ENCODE results near the gene DUSP7.
A peak's percentile ranks its signal among the peaks of the same experiment; 100 is the strongest.
"Not testable (repeated sequence)": the region's sequence is repeated elsewhere in the genome, so short reads cannot be mapped to it uniquely, and the experiment has no call there.

The DUSP7 gene

GRCh38 chr3:52046186-52046901 is 10.0 kb downstream of the DUSP7 start:
- DNase-seq = peak; percentile 95

- no peak for DNase-seq
These were observed 11.3 kb downstream of the DUSP7 start for GRCh38 chr3:52044869-52045619.

DNA sequence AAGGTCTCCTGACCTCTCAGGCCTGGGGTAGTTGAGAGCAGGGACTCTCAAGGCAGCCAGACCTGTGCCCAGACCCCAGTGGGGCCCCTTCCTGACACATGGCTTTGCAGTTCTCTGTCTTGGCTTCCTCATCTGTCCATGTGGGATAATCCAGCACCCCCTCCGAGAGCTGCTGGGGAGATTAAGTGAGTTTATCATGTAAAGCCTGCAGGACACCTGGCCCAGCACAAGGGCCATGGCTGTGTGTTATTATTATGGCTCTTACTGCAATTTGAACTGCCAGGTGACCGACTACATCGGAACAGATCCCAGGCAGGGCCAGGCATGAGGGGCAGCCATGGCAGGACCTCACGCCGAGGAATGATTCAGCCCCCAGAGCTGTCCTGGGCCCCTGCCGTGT is 12.6 kb downstream of the DUSP7 start:
- DNase-seq = no peak

- DNase-seq = not testable (repeated sequence)
These were observed 13.3 kb downstream of the DUSP7 start for GRCh38 chr3:52043039-52043438.

GRCh38 chr3:52041118-52041731 is 15.1 kb downstream of the DUSP7 start:
- DNase-seq = peak; percentile 19

DNA sequence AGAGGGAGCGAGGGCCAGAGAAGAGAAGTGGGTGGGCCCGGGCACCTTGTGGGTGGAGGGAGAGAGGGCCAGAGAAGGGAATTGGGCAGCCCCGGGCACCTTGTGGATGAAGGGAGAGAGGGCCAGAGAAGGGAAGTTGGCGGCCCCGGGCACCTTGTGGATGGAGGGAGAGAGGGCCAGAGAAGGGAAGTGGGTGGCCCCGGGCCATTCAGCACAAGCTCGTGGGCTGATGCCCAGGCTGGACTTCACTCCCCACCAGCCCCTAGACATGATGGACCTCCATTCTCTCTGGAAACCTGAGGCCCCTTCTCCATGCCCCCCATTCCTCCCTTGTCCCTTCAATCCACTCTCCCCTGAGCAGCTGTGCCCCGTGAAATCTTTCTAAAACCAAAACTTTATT is 15.8 kb downstream of the DUSP7 start:
- no peak for DNase-seq

DNA sequence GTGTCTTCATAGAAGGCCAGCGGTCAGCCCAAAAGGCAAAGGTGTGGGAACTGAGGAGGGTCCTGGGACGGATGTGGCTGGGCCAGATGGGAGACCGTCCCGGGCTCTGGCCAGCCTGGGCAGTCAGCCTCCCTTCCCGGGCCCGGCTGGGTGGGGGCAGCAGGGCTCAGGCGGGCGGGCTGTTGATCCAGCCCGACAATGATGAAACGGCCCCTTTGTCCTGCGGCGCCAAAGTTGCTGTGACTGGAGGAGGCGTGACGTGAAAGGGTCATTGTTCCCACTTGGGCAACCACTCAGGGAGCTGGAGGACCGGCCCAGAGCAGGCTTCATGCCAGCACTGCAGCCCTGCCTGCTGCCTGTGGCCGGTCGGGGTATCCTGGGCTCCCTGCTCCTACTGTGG is 16.5 kb downstream of the DUSP7 start:
- DNase-seq = no peak

GRCh38 chr3:52039426-52039825 is 16.9 kb downstream of the DUSP7 start:
- DNase-seq = no peak

- peak; percentile 25 for DNase-seq
These were observed 18.1 kb downstream of the DUSP7 start for GRCh38 chr3:52038227-52038626.

DNA sequence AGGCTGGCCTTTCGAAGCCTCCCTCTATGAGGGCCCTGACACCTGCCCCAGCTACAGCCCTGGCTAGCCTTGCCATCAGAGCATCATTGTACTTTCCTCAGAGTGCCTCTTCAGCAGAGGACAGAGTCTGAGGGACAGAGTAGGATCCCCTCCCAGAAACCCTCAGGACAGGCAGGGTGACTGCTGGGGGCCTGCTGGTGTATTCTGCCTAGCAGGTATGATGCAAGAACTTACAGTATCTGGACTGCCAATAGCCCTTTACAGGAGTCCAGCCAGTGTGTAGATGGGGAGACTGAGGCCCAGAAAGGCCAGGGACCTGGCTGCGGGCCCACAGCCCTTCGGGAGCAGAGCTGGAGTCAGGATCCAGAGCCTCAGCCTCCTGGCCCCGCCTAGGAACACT is 19.1 kb downstream of the DUSP7 start:
- no peak for DNase-seq

DNA sequence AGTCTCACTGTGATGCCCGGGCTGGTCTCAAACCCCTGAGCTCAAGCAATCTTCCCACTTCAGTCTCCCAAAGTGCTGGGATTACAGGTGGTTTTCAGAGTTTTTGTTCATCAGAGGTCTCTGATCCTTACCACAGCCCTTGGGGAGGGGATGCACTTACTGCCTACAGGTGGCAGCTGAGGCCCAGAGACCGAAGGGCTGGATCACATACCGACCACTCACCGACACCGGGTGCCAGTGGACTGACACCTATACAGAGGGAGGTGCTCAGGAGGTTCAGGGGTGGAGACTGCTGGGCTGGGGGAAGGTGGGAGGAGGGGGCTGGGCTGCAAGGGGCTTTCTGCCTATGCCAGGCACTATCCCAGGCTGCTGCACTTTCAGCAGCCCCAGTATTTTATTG is 19.5 kb downstream of the DUSP7 start:
- no peak for DNase-seq

DNA sequence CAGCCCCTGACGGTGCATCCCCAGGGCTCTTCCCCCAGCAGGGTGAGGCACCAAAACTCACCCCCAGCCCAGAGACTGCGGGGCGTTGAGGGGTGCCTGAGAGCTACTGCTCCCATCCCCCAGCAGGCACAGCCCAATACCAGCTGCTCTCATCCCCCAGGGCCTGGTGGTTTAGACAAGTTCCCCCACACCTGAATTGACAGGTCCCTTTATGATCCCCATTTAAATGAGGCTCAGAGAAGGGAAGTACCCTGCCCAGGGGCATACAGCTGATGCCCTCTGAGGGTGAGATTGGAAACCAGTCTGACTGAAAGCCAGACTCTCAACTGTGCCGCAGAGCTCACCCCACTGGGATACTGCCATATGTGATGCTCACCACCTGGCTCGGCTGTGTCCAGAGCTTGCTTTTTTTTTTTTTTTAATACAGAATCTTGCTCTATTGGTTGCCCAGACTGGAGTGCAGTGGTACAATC is 20.1 kb downstream of the DUSP7 start:
- DNase-seq = no peak

GRCh38 chr3:52034651-52035050 is 21.7 kb downstream of the DUSP7 start:
- no peak for DNase-seq

DNA sequence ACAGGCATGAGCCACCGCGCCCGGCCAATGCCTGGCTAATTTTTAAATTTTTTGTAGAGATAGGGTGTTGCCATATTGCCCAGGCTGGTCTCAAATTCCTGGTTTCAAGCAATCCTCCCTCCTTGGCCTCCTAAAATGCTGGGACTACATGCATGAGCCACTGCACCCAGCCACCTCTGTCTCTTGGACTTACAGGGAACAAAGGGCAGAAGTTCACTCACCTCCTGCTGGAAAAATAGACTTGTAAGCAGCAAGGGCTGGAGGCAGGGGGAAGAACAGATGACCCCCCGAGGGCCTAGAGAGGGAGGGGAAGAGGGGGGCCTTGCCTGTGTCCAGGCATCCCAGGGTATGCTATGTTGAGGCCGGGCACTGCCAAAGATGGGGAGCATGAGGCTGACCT is 22.2 kb downstream of the DUSP7 start:
- no peak for DNase-seq

DNA sequence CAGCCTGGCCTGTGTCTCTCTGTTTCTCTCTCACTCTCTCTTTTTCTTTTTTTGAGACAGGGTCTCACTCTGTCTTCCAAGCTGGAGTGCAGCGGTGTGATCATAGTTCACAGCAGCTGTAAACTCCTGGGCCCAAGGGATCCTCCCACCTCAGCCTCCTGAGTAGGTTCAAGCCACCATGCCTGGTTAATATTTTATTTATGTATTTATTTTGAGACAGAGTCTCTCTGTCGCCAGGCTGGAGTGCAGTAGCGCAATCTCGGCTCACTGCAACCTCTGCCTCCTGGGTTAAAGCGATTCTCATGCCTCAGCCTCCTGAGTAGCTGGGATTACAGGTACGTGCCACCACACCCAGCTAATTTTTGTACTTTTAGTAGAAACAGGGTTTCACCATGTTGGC is 22.6 kb downstream of the DUSP7 start:
- DNase-seq = not testable (repeated sequence)

DNA sequence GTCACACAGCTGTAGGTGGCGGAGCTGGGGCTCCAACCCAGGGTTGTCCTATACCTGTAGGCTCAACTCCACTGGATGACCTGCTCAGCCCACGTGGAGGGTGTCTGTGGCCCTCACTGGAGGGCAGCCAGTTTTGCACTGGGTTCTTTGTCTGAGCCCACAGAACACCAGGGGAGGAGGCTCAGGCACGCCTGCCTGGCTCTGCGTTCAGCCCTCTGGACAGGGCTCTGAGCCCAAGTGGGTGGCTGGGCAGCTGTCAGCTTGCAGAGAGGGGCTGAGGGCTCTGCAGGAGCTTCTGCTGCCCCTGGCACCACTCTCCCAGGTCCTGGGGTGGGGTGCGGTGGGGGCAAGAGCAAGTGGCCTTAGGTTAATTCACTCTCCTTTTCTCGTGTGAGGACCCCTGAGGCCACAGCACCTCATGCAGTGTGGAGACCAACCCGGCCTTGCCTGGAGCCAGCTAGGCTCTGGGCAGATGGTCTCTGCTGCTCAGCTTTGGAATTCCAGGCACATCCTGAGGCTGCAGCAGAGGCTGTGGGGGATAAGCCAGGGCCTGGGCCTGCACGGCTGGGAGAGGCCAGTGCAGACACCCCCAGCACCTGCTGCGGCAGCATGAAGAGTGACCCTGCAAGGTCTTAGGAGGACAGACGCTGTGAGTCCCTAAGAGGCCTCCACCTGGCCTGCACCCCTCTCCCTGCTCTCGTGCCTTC is 23.5 kb downstream of the DUSP7 start:
- no peak for DNase-seq

DNA sequence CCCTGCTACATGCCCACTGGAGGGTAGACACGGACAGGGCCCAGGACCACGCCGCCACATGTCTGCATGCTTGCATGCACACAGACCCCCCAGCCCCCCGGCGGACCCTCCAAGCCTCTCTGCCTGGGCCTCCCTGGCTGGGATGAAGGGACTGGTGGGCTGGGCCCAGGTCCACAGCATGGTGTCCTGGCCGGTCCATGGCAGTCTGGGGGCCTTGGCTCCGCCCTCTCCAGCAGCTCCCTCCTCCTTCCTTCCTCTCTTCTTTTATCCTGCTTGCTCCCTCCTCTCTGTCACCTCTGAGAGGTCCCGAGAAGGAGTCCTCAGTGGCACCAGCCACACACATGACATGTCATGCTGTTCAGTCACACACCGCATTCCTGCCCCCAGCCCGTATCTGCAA is 24.5 kb downstream of the DUSP7 start:
- no peak for DNase-seq

- DNase-seq = no peak
These were observed 25.6 kb downstream of the DUSP7 start for GRCh38 chr3:52030714-52031310.

GRCh38 chr3:52029535-52029934 is 26.8 kb downstream of the DUSP7 start:
- DNase-seq = no peak

DNA sequence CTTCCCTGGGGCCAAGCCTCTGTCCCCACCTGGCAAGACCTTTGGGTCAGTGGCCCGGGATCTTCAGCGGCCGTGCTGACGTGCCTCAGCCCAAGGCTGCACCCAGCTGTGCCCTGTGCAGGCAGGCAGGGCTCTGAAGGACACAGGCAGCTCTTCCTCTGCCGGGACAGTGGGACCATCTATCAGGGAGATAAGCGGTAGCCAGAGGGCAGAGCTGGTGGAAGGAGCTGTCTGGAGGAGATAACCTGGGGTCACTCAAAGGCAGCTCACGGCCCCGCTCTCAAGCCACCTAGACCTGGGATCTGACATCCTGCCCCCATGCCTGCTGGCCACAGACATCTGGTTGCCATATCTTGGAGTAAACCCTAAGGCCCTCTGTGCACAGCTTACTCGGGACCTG is 27.3 kb downstream of the DUSP7 start:
- DNase-seq = no peak

- no peak for DNase-seq
These were observed 27.8 kb downstream of the DUSP7 start for GRCh38 chr3:52028572-52028971.

DNA sequence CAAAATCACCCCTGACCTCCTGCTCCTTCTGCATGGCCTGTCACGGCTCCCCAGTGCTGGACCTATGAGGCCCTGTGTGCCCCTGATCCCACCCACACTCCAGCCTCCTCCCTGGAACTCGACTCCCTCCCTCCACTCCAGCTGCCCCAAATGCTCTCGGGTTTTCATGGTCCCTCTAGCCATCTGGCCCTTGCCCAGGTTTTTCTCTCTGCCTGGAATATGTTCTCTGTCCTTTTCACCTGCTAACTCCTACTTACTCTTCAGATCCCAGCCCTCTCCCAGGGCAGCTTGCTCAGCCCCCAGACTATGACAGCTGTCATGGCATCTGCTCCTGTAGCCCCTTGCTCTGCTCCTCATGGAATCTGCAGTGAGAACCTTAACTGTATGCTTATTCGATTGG is 30.3 kb downstream of the DUSP7 start:
- DNase-seq = no peak

GRCh38 chr3:52025453-52025852 is 30.9 kb downstream of the DUSP7 start:
- DNase-seq = no peak

All from NCI-H226 (cell line).